ENCODE results near the gene ASB10.

ASB10 gene

GRCh38 chr7:151146761-151147160, 40.3 kb downstream of the ASB10 start:
- H3K4me3 Mint-ChIP-seq: no peak overlapping the region
- no peaks in the 10 kb centered on the region for H3K9me3 Mint-ChIP-seq

DNA sequence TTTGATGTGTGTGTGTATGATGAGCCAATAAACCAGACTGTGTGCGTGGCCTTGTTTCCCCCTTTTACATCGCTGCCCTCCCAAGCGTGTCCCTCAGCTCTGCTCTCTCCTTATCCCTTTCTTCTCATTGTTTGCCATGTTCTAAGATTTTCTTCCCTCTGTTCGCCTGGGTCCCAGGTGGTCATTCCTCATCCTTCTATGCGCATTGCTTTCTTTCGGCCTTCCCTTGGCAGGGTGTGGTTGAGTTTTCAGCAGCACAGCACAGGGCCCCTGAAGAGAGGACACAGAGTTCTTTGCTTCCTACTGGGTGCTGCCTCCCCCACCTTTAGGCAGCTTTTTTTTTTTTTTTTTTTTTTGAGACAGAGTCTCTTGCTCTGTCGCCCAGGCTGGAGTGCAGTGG, 42.7 kb downstream of the ASB10 start:
- Mint-ChIP-seq H3K4me3 (no peak overlapping the region), H3K9me3 (no peaks in the 10 kb centered on the region), H3K4me1 (ENCODE audit: low read depth) (no peaks in the 10 kb centered on the region), H3K27me3 (ENCODE audit: low read depth) (peaks cover 7% of the 10 kb centered on the region), H3K27ac (no peak overlapping the region), H3K36me3 (ENCODE audit: low read depth) (no peaks in the 10 kb centered on the region)

More at GRCh38 chr7:151146761-151147160, 40.3 kb downstream of the ASB10 start:
- Mint-ChIP-seq H3K27me3 (ENCODE audit: low read depth) (peaks cover 20% of the 10 kb centered on the region), H3K27ac (no peak overlapping the region), H3K4me1 (ENCODE audit: low read depth) (no peaks in the 10 kb centered on the region), H3K36me3 (ENCODE audit: low read depth) (no peaks in the 10 kb centered on the region)

DNA sequence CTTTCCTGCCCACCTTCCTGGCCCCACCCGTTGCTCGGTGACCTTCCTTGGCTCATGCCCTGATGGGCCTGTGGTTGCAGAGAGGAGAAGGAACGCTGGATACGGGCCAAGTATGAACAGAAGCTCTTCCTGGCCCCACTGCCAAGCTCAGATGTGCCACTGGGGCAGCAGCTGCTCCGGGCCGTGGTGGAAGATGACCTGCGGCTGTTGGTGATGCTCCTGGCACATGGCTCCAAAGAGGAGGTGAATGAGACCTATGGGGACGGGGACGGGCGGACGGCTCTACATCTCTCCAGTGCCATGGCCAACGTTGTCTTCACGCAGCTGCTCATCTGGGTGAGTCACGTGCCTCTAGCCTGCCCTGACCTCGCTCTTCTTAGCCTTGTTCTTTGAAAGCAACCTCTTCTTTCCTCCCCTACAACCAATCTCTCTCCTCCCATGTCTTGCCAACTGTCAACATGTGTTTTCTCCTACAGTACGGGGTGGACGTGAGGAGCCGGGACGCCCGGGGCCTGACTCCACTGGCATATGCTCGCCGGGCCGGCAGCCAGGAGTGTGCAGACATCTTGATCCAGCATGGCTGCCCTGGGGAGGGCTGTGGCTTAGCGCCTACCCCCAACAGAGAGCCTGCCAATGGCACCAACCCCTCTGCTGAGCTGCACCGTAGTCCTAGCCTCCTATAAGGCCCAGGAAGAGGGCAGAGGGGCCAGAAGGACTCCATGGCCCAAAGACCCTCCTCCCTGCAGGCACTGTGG, 43.6 kb downstream of the ASB10 start:
- Mint-ChIP-seq H3K36me3 (ENCODE audit: low read depth) (no peaks in the 10 kb centered on the region), H3K4me1 (ENCODE audit: low read depth) (no peaks in the 10 kb centered on the region), H3K4me3 (no peak overlapping the region), H3K27me3 (ENCODE audit: low read depth) (peaks cover 4% of the 10 kb centered on the region), H3K9me3 (no peaks in the 10 kb centered on the region), H3K27ac (no peak overlapping the region)

- H3K36me3 Mint-ChIP-seq (ENCODE audit: low read depth): no peaks in the 10 kb centered on the region
- H3K4me3 Mint-ChIP-seq: no peak overlapping the region
- no peaks in the 10 kb centered on the region for H3K4me1 Mint-ChIP-seq (ENCODE audit: low read depth)
- no peaks in the 10 kb centered on the region for H3K9me3 Mint-ChIP-seq
- peaks cover 3% of the 10 kb centered on the region for H3K27me3 Mint-ChIP-seq (ENCODE audit: low read depth)
- H3K27ac Mint-ChIP-seq: no peak overlapping the region
Measured at GRCh38 chr7:151142686-151143040, 44.4 kb downstream of the ASB10 start.

GRCh38 chr7:151141855-151142685, 45.0 kb downstream of the ASB10 start:
- Mint-ChIP-seq H3K4me1 (ENCODE audit: low read depth) (no peaks in the 10 kb centered on the region), H3K27me3 (ENCODE audit: low read depth) (no peaks in the 10 kb centered on the region), H3K36me3 (ENCODE audit: low read depth) (no peaks in the 10 kb centered on the region), H3K9me3 (no peaks in the 10 kb centered on the region), H3K27ac (no peak overlapping the region), H3K4me3 (no peak overlapping the region)

GRCh38 chr7:151141311-151141854, 45.7 kb downstream of the ASB10 start:
- Mint-ChIP-seq H3K9me3 (no peaks in the 10 kb centered on the region), H3K4me1 (ENCODE audit: low read depth) (no peaks in the 10 kb centered on the region), H3K4me3 (no peak overlapping the region), H3K36me3 (ENCODE audit: low read depth) (no peaks in the 10 kb centered on the region), H3K27ac (no peak overlapping the region), H3K27me3 (ENCODE audit: low read depth) (no peaks in the 10 kb centered on the region)

GRCh38 chr7:151140826-151141225, 46.2 kb downstream of the ASB10 start:
- no peak overlapping the region for H3K4me3 Mint-ChIP-seq
- no peaks in the 10 kb centered on the region for H3K4me1 Mint-ChIP-seq (ENCODE audit: low read depth)
- H3K9me3 Mint-ChIP-seq: no peaks in the 10 kb centered on the region
- no peaks in the 10 kb centered on the region for H3K36me3 Mint-ChIP-seq (ENCODE audit: low read depth)
- H3K27ac Mint-ChIP-seq: no peak overlapping the region
- H3K27me3 Mint-ChIP-seq (ENCODE audit: low read depth): no peaks in the 10 kb centered on the region

DNA sequence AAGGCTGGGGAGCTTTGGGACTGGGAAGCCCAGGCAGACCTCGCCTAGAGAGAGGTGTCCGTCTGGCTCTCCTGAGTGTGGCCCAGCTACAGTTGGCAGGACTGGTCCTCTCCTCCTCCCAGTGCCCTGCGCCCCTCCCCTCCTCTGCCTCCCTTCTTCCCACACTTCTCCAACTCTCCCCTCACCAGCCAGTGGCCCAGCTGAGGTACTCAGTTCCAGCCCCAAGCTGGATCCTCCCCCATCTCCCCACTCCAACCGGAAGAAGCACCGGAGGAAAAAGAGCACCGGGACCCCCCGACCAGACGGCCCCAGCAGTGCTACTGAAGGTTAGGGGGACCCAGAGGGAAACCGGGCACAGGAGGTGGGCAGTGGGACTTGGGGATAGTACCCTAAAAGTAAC, 47.3 kb downstream of the ASB10 start:
- H3K9me3 Mint-ChIP-seq: no peaks in the 10 kb centered on the region
- H3K4me1 Mint-ChIP-seq (ENCODE audit: low read depth): no peaks in the 10 kb centered on the region
- H3K27me3 Mint-ChIP-seq (ENCODE audit: low read depth): no peaks in the 10 kb centered on the region

DNA sequence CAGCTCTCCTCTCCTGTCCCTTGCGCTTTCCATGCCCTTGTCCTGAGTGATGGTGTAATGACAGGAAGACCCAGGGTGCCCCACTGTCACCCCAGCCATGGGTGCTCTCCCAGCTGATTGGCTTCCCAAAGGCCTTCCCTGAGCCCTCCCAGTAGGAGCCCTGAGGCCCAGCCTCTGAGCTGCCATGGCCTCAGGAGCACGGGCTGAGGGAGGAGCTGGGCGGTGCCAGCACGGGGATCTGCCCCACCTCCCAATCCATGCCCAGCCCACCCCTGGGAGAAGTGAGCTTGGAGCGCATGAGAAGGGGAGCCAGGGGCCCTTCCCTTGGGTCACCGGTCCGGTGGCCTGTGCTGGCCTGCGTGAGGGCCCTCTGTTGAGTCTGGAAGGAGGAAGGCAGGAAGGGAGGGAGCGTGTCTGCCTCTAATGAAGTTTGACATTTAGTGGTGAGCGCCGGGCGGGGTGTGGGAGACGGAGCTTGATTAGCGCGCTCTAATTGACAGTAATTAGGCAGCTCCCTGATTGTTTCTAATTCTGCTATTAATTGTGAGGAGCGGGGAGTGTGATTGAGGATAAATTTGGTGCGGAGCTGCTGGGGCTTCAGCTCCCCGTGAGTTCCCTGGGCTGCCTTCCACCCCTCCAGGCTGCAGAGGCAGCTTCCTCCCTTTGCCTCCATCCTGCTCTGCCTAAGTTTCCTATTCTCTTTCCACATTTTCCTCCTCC, 47.8 kb downstream of the ASB10 start:
- Mint-ChIP-seq H3K27ac (no peak overlapping the region), H3K4me1 (ENCODE audit: low read depth) (no peaks in the 10 kb centered on the region), H3K4me3 (no peak overlapping the region), H3K27me3 (ENCODE audit: low read depth) (no peaks in the 10 kb centered on the region), H3K9me3 (no peaks in the 10 kb centered on the region), H3K36me3 (ENCODE audit: low read depth) (no peaks in the 10 kb centered on the region)

More for the DNA sequence above, 47.3 kb downstream of the ASB10 start:
- Mint-ChIP-seq H3K36me3 (ENCODE audit: low read depth) (no peaks in the 10 kb centered on the region), H3K27ac (no peak overlapping the region), H3K4me3 (no peak overlapping the region)

DNA sequence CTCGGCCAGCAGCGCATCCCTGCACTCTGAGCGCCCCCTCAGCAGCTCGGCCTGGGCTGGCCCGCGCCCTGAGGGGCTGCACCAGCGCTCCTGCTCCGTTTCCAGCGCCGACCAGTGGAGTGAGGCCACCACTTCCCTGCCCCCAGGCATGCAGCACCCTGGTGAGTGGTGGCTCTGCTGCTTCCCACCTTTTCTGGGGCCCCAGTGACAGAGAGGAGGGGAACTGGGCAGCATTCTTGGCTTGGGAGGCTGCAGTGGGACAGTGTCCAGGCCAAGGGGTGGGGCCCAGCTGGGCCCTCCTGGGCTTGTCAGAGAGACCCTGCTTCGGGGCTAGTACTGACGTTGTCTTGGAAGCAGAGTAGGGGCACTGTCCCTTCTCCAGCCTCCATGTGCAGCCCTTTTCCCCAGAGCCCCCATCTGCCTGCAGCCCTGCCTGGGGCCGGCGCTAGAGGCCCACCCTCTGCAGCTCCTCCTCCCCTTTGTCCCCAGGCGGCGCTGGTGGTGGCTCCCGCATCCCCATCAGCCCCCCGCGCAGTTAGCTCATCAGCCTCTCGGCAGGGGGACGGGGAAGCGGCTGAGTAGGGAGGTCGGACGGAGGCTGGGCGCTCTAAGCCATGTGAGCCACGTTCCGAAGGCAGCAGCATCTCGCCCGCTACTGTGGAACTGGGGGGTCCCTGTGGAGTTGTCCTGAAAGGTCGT, 48.7 kb downstream of the ASB10 start:
- Mint-ChIP-seq H3K4me1 (ENCODE audit: low read depth) (no peaks in the 10 kb centered on the region), H3K36me3 (ENCODE audit: low read depth) (no peaks in the 10 kb centered on the region), H3K27ac (no peak overlapping the region), H3K9me3 (no peaks in the 10 kb centered on the region), H3K27me3 (ENCODE audit: low read depth) (no peaks in the 10 kb centered on the region), H3K4me3 (no peak overlapping the region)

DNA sequence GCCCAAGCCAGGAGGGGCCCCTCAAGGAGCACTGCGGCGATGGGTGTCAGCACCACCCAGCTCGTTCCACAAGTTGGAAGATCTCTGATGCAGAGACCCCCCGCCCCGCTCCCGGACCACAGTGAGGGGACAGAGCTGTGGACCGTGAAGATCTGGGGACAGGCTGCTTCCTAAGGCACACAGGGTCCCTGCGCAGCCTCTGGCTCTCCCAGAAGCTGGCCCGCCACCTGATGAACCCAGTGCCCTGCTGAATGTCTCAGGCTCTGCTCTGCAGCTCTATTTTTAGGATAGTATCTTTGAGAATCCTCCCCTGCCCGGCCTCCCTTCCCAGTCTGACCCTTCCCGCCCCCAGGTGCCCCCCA, 49.3 kb downstream of the ASB10 start:
- Mint-ChIP-seq H3K4me1 (ENCODE audit: low read depth) (no peaks in the 10 kb centered on the region), H3K36me3 (ENCODE audit: low read depth) (no peaks in the 10 kb centered on the region), H3K4me3 (no peak overlapping the region), H3K27ac (no peak overlapping the region), H3K9me3 (no peaks in the 10 kb centered on the region), H3K27me3 (ENCODE audit: low read depth) (no peaks in the 10 kb centered on the region)

DNA sequence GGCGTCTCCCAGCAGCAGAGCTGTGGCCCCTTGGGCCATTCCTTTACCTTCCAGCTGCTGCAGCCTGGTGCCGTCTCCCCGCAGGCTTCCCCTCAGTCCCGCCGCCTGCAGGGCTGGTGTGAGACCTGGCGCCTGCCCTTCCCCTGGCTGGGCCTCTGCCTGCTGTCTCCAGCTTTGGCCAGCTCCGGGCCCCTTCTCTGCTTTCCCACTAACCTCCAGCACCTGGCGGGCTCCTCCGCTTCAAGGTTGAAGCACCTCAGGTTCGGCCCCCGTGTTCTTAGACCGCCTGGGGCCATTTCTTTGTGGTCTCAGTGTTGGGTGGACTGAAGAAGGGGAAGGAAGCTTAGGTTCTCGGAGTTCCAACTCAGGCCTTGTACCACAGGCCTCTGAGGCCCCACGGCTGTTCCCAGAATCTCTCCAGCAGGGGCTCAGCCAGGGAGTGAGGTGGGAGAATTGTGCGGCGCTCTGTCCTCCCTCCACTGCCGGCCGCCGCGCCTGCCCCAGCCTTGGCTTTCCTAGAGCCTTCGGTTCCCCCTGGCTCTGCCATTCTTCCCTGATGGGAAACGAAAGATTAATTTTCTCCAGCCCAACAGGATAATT, 49.9 kb downstream of the ASB10 start:
- Mint-ChIP-seq H3K27me3 (ENCODE audit: low read depth) (no peaks in the 10 kb centered on the region), H3K9me3 (no peaks in the 10 kb centered on the region), H3K27ac (no peak overlapping the region), H3K4me1 (ENCODE audit: low read depth) (no peaks in the 10 kb centered on the region), H3K36me3 (ENCODE audit: low read depth) (no peaks in the 10 kb centered on the region), H3K4me3 (no peak overlapping the region)

- no peaks in the 10 kb centered on the region for H3K4me1 Mint-ChIP-seq (ENCODE audit: low read depth)
- no peaks in the 10 kb centered on the region for H3K36me3 Mint-ChIP-seq (ENCODE audit: low read depth)
- H3K9me3 Mint-ChIP-seq: no peaks in the 10 kb centered on the region
- H3K27ac Mint-ChIP-seq: no peak overlapping the region
- no peak overlapping the region for H3K4me3 Mint-ChIP-seq
- H3K27me3 Mint-ChIP-seq (ENCODE audit: low read depth): no peaks in the 10 kb centered on the region
Measured at GRCh38 chr7:151135866-151136843, 50.9 kb downstream of the ASB10 start.
